GM13976 (cell line): ENCODE results near the gene CCBE1.

Experiments
- DNase-seq: peaks from one replicate; pipeline ENCODE4 v3.0.0; 2012; ENCODE audit warnings: low spot score
- CTCF ChIP-seq: IDR thresholded peaks from 2 replicates; pipeline ENCODE4 v1.5.1; 2012; ENCODE audit warnings: borderline replicate concordance, mild to moderate bottlenecking; ENCODE audit not compliant: insufficient read depth; ENCODE audit errors: extremely low read depth, missing control alignments, control extremely low read depth
- in situ Hi-C: fragments of 300-500 bp; cut with MboI; formaldehyde crosslinking; loops from one replicate; pipeline ENCODE4 v1.12.0; 2022; ENCODE audit warnings: low sequenced_read_pairs, mixed read lengths, inconsistent platforms; ENCODE audit not compliant: unreplicated experiment

CCBE1 gene

GRCh38 chr18:59453468-59453961 is 243.7 kb downstream of the CCBE1 start:
- TF ChIP-seq CTCF: no peak
- DNase-seq: no peak
- in situ Hi-C loops: no loop called here

- TF ChIP-seq CTCF: no peak
- no peak for DNase-seq
- in situ Hi-C loops: no loop called here
Measured at GRCh38 chr18:59451963-59452362, 245.3 kb downstream of the CCBE1 start.

- DNase-seq: no peak
- in situ Hi-C loops: no loop called here
- TF ChIP-seq CTCF: no peak
Measured at GRCh38 chr18:59451073-59451472, 246.2 kb downstream of the CCBE1 start.

GRCh38 chr18:59448546-59448945 is 248.7 kb downstream of the CCBE1 start:
- TF ChIP-seq CTCF: no peak
- no peak for DNase-seq
- in situ Hi-C loops: no loop called here

GRCh38 chr18:59446012-59446411 is 251.2 kb downstream of the CCBE1 start:
- in situ Hi-C loops: no loop called here
- no peak for TF ChIP-seq CTCF
- no peak for DNase-seq

- TF ChIP-seq CTCF: no peak
- in situ Hi-C loops: no loop called here
- DNase-seq: no peak
Measured at GRCh38 chr18:59437851-59438569, 259.2 kb downstream of the CCBE1 start.
